ENCODE results near the gene PCK2. TPM values are rescaled to one million over a fixed set of nuclear protein-coding genes. Genes with fewer than 3 reads are reported as not detected.
A peak's percentile ranks its signal among the peaks of the same experiment; 100 is the strongest.
"Not testable (repeated sequence)": the region's sequence is repeated elsewhere in the genome, so short reads cannot be mapped to it uniquely, and the experiment has no call there.

Gene PCK2
- total RNA-seq, 1 donor from 2014 or later: 11.4 TPM

DNA sequence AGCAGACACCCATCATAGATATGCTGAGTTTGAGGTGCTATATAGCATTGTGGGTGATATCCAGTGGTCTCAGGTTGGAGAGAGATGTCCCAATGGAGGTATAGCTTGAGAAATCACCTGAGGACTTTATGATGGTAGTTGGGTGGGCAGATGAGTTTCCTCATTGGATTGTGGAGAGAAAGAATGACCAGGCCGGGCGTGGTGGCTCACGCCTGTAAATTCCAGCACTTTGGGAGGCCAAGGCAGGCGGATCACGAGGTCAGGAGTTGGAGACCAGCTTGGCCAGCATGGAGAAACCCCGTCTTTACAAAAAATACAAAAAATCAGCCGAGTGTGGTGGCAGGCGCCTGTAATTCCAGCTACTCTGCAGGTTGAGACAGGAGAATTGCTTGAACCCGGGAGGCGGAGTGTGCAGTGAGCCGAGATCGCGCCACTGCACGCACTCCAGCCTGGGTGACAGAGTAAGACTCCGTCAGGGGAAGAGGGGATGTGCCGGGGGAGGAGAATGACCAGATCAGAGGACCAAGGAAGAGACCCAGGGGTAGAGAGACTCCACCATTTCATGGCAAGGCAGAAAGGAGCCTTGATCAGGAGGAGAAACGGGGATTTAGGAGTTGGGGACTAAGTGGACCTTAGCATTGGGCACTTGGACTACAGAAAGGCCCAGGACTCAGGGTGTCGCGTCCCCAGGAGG, 757 bp upstream of the PCK2 start:
- no peak for DNase-seq (ENCODE audit: extremely low read depth, low read depth, low spot score)

- no peak for DNase-seq (ENCODE audit: extremely low read depth, low read depth, low spot score)
These were observed 745 bp downstream of the PCK2 start for GRCh38 chr14:24094841-24095270.

DNA sequence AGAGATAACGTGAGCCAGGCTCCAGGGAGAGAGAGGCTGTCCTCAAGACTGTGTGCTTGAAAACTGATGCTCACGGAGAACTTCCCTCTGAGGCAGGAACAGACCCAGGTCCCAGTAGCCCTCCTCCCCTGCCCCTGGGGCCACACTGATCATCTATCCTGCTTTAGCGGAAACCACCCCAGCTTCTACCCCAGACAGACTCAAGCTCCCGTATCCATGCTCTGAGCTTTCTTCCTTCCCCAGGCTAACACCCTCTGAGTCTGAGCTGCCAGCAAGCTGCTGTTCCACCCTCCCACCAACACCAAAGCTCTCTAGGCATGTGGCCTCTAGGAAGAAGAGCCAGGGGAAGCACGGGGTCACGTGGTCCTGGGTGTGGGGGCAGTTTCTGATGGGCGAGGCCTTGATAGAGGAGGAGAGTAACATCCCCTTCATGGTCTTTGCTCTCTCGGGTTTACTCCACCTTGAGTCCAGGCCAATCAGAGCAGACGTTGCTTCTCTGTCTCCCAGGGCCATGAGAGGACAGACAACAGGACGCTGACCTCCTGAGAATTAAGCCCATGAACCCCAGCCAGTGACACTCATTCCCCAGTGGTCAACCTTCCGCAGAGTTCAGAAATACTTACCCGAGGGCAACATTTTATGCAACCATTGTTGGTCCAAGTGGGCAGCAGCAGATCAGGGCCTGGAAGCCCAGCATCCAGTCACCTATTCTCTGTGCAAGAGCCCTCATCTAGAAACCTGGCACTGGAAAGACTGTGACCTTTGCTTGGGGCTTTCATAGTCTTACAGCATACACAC, 1.4 kb downstream of the PCK2 start:
- DNase-seq (ENCODE audit: extremely low read depth, low read depth, low spot score): no peak

- no peak for DNase-seq (ENCODE audit: extremely low read depth, low read depth, low spot score)
These were observed 2.6 kb downstream of the PCK2 start for GRCh38 chr14:24096545-24097181.

DNA sequence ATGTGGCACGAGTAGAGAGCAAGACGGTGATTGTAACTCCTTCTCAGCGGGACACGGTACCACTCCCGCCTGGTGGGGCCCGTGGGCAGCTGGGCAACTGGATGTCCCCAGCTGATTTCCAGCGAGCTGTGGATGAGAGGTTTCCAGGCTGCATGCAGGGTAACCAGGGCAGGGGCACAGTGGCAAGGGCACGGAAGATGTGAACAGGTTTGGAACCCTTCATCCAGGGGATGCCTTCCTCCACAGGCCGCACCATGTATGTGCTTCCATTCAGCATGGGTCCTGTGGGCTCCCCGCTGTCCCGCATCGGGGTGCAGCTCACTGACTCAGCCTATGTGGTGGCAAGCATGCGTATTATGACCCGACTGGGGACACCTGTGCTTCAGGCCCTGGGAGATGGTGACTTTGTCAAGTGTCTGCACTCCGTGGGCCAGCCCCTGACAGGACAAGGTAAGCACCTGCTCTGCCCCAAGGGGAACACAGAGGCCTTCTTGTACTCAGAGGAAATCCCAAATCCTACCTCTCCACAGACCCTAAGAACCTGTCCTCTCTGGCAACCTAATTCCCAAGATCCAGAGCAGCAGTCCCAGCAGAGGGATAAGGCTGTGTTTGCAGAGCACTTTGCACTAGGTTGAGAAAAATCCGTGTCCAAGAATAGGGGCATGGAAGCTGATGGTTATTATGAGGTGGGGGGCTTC, 4.3 kb downstream of the PCK2 start:
- DNase-seq (ENCODE audit: extremely low read depth, low read depth, low spot score): no peak

GRCh38 chr14:24098927-24099813, 5.1 kb downstream of the PCK2 start:
- no peak for DNase-seq (ENCODE audit: extremely low read depth, low read depth, low spot score)

DNA sequence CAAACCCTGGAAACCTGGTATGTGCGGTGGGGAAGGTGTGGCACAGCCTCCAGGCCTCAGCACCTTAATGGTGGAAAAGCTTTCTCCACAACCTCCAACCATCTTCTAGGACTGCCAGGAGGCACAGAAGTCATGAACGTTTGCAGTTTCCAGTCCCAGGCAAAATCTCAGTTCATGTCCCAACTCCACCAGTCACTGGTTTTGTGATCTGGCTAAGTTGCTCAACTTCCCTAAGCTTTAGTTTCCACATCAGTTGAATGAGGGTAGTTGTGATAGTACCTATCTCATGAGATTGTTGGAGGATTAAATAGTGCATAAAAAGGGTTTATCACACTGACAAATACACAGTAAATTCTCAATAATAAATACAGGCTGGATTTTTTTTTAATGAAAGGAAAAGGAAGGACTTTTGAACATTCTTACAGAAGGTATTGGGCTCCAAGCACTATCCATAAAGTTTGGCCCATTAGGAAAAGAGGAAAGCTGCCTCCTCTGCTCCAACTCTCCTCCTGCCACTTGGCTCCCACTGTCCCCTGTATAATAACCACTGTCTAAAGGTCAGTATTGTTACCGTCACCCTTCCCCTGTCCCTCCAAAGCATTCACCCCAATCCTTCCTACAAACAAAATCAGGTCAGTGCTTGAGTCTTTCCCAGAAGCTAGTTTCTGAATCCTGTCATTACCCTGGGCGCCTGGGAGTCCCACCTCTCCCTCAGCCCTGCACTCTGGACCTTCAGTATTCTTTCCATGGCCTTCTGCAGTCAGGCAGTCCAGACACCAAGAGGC, 6.3 kb downstream of the PCK2 start:
- no peak for DNase-seq (ENCODE audit: extremely low read depth, low read depth, low spot score)

DNA sequence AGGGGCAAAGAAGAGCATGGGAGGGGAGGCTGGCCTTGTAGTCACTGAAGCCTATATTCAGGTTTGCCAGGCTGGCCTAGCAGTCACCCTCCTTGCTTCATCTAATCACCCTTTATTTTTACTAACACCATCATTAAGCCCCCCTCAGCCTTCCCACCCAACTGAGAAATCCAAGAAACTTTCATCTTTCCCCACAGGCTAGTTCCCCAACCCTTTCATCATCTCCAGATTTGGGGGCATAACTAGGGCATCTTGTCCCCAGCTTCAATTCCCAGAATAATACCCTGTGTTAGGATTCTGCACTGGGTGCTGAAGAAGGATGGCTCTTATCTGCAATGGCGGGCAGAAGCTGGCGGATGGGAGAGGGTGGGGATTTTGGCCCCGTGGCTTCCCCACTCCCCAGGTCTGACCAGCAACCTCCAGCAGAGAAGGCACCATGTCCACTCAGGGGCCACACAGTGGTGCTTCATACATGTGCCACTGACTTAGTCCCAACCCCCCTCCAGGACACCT, 6.9 kb downstream of the PCK2 start:
- DNase-seq (ENCODE audit: extremely low read depth, low read depth, low spot score): no peak

DNA sequence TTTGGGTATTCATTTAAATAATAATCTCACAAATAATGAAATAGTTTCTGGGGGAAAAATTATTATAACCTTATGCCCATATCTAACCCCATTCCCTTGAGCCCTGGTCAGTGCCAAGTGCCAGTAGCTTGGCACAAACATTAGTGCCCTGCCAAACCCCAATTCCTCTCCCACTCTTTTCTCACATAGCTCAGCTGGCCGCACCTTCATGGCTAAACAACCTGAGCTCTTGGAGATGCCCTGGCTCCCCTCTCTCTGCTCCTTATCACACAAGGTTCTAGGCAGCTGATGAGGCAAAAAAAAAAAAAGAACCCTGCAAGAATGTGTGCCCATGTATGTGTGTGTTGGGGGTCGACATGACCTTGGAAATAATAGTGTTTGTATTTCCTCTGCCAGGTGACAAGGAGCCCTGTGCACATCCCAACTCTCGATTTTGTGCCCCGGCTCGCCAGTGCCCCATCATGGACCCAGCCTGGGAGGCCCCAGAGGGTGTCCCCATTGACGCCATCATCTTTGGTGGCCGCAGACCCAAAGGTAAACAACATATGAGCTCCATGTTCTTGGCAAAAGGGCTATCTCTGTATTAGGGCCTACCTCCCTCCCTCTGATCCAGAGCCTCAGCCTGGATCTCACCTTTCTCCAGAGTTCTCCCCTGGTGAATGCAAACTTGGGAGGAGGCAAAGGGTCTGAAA, 8.4 kb downstream of the PCK2 start:
- no peak for DNase-seq (ENCODE audit: extremely low read depth, low read depth, low spot score)

DNA sequence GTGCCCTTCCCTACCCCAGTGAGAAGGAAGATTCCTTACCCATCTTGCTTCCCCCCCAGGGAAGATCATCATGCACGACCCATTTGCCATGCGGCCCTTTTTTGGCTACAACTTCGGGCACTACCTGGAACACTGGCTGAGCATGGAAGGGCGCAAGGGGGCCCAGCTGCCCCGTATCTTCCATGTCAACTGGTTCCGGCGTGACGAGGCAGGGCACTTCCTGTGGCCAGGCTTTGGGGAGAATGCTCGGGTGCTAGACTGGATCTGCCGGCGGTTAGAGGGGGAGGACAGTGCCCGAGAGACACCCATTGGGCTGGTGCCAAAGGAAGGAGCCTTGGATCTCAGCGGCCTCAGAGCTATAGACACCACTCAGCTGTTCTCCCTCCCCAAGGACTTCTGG, 9.3 kb downstream of the PCK2 start:
- DNase-seq (ENCODE audit: extremely low read depth, low read depth, low spot score): no peak

- DNase-seq (ENCODE audit: extremely low read depth, low read depth, low spot score): not testable (repeated sequence)
These were observed 11.6 kb downstream of the PCK2 start for GRCh38 chr14:24105609-24106239.

- no peak for DNase-seq (ENCODE audit: extremely low read depth, low read depth, low spot score)
These were observed 12.7 kb downstream of the PCK2 start for GRCh38 chr14:24106672-24107271.

GRCh38 chr14:24108336-24108874, 14.3 kb downstream of the PCK2 start:
- no peak for DNase-seq (ENCODE audit: extremely low read depth, low read depth, low spot score)

GRCh38 chr14:24110060-24110459, 15.9 kb downstream of the PCK2 start:
- DNase-seq (ENCODE audit: extremely low read depth, low read depth, low spot score): no peak

DNA sequence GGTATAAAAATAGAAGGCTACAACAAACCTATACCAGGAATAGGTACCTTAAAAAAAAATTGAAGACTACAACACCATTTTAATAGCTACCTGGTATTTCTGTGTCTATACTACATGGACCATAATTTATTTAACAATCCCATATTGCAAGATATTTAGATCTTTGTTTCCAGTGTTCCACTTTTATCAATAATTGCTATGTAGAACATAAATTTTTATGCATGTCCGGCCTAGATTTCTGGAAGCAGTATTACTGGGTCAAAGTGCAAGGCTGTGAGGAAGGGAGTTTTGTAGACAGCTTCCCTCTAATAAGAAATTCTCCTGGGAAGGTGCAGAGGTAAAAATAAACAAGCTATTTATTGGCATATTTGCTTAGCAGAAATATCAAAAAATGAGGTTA, 16.4 kb downstream of the PCK2 start:
- DNase-seq (ENCODE audit: extremely low read depth, low read depth, low spot score): no peak

DNA sequence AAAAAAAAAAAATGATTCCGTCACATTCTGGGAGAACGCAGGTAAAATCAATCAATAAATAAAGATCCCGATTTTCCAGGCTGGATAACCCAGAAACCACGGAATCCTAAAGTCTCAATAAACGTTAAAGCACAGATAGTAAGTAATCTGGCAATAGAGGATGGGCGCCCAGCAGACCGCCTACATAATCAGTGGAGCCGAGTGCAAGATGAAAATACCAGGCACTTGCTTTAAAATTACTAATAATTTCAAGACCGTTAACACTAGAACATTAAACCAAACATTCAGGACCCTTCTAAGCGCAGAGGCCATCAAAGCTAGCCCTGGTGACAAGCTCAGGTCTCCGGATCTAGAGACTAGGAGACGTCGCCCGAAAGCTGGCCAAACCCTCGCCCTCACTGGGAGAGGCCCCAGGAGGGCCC, 19.3 kb downstream of the PCK2 start:
- DNase-seq (ENCODE audit: extremely low read depth, low read depth, low spot score): no peak

GRCh38 chr14:24113801-24114531, 19.9 kb downstream of the PCK2 start:
- DNase-seq (ENCODE audit: extremely low read depth, low read depth, low spot score): peak; percentile 47

Data from glomerular endothelial cell (primary cell).